IPS DF 6.9 (cell line): Measurements from ENCODE around the gene EOLA1.
"Not testable (repeated sequence)": the region's sequence is repeated elsewhere in the genome, so short reads cannot be mapped to it uniquely, and the experiment has no call there.

Experiments used
- DNase-seq: peaks from one replicate; pipeline ENCODE4 v3.0.0-alpha.2; 2013; ENCODE audit warnings: low read depth, low spot score
- H3K27ac ChIP-seq: one replicate; pipeline ENCODE4 v1.5.1; 2013; ENCODE audit warnings: low read length, control low read depth
- H3K27me3 ChIP-seq: 2 replicates; pipeline ENCODE4 v1.6.1; 2013; ENCODE audit warnings: mild to moderate bottlenecking, low read length; ENCODE audit not compliant: control insufficient read depth, insufficient read depth
- H3K36me3 ChIP-seq: 2 replicates; pipeline ENCODE4 v1.6.1; 2013; ENCODE audit warnings: low read length; ENCODE audit not compliant: control insufficient read depth, insufficient read depth
- H3K4me1 ChIP-seq: 2 replicates; pipeline ENCODE4 v1.6.1; 2013; ENCODE audit warnings: low read length; ENCODE audit not compliant: control insufficient read depth, insufficient read depth
- H3K4me3 ChIP-seq: 2 replicates; pipeline ENCODE4 v1.5.1; 2013; ENCODE audit warnings: mild to moderate bottlenecking, low read length
- H3K9me3 ChIP-seq: 2 replicates; pipeline ENCODE4 v1.6.1; 2013; ENCODE audit warnings: low read length, inconsistent platforms; ENCODE audit not compliant: control insufficient read depth, insufficient read depth
- WGBS: extraction: QIAGEN DNeasy Blood & Tissue Kit; methylation state at CpG from one replicate; pipeline ENCODE4 v1.1.7; 2013; ENCODE audit warnings: mixed read lengths, missing lambda C conversion rate; ENCODE audit not compliant: insufficient read length, insufficient coverage; 5-methylcytosine and 5-hydroxymethylcytosine counted together

The EOLA1 gene

DNA sequence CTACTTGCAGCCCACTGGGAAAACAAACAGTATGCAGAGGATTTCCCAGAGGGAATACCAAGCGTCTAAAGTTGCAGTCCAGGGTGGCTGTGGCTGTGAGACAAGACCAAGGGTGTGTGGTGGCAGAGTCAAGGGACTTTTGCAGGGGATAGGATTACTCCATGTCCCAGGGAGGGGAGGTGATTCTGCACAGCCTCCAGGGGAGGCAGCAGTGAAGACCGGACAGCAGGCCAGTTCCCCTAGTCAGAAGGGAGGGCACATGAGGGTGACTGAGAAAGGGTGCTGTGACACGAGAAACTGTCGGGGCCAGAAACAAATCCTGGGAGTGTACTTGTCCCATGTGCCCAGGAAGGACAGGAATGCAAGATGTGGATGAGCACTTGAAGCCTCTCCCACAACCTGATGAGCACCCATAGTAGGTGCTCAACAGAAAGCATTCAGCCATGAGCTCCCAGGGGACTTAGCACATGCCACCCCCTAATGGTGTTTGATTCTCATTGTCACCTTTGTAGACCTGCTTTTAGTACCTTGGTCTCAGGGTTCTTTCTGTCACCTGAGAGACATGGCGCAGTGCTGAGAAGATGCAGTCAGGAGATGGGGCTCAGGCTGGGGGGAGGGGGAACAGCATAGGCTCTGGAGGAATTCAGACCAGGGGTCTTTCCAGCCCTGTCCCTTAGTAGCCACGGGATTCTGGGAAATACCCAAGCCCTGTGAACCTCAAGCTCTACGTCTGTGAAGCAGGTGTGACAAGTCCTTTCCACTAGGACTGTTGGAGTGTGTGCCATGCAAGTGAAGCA, 27.0 kb downstream of the EOLA1 start:
- H3K27ac ChIP-seq = no peak overlapping the region
- H3K36me3 ChIP-seq = no peaks in the 10 kb centered on the region
- H3K4me1 ChIP-seq = no peaks in the 10 kb centered on the region
- no peak overlapping the region for H3K4me3 ChIP-seq
- WGBS = no CpG with 5 or more reads among the region's 7 CpGs
- DNase-seq = no peak
- no peaks in the 10 kb centered on the region for H3K9me3 ChIP-seq
- no peaks in the 10 kb centered on the region for H3K27me3 ChIP-seq

DNA sequence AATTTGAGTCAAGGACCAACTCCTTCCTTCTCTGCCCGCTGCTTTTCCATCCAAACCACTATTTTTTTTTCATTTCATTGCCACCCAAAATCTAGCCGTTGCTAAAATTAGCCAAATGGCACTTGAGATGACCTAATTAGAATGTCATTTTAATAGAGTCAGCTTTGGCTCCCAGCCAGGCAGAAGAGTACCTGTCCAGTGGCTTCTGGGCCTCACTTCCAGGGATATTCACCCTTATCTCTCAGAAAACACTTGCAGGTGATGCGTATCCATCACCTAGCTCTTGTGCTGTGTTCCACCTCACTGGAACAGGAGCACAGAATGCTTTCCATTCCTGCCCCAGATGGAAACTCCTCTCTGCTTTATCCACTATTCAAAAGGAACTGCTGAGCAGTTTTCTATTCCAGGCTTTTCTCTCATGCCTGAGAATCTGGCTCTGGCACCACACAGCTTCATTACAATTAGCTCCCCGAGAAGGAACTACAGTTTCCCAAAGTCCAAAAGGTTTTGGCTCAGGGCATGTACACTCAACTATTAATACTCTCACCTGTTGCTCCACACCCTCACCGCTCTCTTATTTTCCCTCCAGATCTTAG, 28.0 kb downstream of the EOLA1 start:
- Histone ChIP-seq H3K27me3 (no peaks in the 10 kb centered on the region), H3K9me3 (no peaks in the 10 kb centered on the region), H3K27ac (no peak overlapping the region), H3K4me1 (no peaks in the 10 kb centered on the region), H3K36me3 (no peaks in the 10 kb centered on the region), H3K4me3 (no peak overlapping the region)
- DNase-seq = no peak
- WGBS = no CpG with 5 or more reads among the region's 5 CpGs

DNA sequence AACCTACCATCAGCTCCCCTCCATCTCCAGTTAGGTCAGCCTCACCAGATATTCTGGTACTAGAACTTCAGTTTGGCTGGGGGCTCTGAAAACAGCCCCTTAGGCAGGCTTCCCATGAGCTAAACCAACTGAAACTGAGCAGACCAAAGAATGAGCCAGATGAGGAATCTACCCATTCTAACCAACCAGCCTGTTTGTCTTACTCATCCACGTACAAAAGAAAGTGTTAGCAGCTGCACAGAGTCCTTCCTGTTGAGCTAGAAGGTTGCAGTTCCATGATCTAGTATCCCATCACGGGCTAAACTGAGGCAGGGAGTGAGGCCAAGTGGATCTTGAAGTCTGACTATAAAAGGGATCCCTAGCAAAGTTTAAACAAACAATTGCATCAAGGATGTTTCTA, 29.0 kb downstream of the EOLA1 start:
- Histone ChIP-seq H3K4me3 (no peak overlapping the region), H3K27ac (no peak overlapping the region), H3K9me3 (no peaks in the 10 kb centered on the region), H3K4me1 (no peaks in the 10 kb centered on the region), H3K27me3 (no peaks in the 10 kb centered on the region), H3K36me3 (no peaks in the 10 kb centered on the region)
- no CpG with 5 or more reads among the region's 2 CpGs for WGBS
- no peak for DNase-seq

DNA sequence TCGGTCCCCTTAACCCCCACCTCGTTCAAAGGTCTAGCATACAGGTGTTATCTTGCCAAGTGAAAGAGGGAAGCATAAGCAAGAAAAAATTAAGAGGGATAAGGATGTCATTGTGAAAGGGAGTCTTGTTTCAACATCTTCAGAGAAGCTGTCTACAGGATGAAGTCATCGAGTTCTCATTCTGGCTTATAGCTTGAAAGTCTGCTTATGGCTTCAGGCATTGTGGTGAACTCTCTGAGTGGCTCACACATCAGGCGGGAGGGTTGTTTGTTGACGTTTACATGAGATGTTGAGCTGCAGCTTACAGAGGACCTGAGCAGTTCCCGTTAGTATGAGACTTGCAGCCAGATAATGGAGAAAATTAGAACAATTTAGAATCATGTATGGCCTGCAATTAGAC, 29.9 kb downstream of the EOLA1 start:
- no peak for DNase-seq
- Histone ChIP-seq H3K27ac (no peak overlapping the region), H3K4me1 (no peaks in the 10 kb centered on the region), H3K9me3 (no peaks in the 10 kb centered on the region), H3K27me3 (no peaks in the 10 kb centered on the region), H3K36me3 (no peaks in the 10 kb centered on the region), H3K4me3 (no peak overlapping the region)
- WGBS = no CpG with 5 or more reads among the region's 6 CpGs

DNA sequence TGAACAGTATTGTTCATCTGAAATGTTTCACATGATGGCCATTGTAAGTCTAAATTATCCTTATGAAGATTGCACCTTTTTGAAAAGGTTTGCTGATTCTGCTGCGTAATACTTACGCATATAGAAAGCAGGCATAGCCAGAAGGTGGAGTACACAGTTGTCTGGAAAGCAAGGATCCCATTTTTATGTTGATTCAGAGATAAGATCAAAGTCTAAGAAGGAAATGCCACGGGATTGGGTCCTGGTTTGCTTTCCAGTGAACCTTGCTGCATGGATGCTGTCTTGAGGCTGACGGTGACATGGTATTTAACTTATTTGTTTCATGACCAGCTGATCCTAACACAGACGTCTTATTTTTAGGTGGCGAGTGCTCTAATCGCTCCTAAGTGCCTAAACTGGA, 31.0 kb downstream of the EOLA1 start:
- no peaks in the 10 kb centered on the region for H3K4me1 ChIP-seq
- no peak overlapping the region for H3K27ac ChIP-seq
- no peaks in the 10 kb centered on the region for H3K27me3 ChIP-seq
- no peaks in the 10 kb centered on the region for H3K36me3 ChIP-seq
- H3K4me3 ChIP-seq = no peak overlapping the region
- DNase-seq = no peak
- WGBS = no CpG with 5 or more reads among the region's 7 CpGs
- H3K9me3 ChIP-seq = no peaks in the 10 kb centered on the region

DNA sequence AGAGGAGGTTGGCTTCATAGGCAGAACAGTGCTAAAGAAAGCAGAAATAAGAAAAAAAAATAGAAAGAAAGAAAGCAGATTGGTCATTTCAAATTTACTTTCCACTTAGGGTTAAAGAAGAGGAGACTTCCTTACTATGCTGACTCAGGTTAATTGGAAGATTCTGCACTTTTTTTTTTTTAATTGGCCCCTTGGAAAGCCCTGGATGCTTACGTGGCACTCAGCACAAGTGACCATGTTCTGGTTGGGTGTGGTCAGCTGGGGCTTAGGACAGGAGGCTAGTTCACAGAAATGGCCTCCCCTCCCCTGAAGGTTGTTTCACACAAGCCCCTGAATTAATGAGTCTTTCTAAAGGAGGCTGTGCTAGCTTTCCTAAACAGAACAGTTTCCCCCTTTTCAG, 31.9 kb downstream of the EOLA1 start:
- no peak for DNase-seq
- no peak overlapping the region for H3K27ac ChIP-seq
- H3K4me1 ChIP-seq = no peaks in the 10 kb centered on the region
- H3K36me3 ChIP-seq = no peaks in the 10 kb centered on the region
- WGBS = no CpG with 5 or more reads among the region's 1 CpG
- no peaks in the 10 kb centered on the region for H3K9me3 ChIP-seq
- H3K4me3 ChIP-seq = no peak overlapping the region
- H3K27me3 ChIP-seq = no peaks in the 10 kb centered on the region

DNA sequence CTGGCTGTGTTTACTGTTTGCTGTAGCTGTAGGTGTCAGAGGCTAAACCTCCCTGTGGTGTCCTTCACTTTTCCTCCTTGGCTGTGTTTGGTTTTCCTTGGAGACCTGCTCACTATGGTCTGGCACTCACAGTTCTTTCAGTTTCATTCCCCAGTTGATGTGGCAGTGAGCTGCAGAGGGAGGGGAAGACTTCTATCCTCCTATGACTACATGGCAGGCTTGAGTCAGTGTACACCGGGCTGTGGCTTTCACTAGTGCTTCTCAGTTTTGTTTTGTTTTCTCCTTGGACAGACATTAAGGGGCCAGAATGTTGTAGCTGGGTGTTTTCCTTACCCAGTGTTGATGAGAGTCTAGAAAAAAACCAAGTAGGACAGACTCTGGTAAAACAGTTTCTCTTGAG, 32.6 kb downstream of the EOLA1 start:
- no CpG with 5 or more reads among the region's 1 CpG for WGBS
- not testable (repeated sequence) for H3K27ac ChIP-seq, H3K36me3 ChIP-seq

DNA sequence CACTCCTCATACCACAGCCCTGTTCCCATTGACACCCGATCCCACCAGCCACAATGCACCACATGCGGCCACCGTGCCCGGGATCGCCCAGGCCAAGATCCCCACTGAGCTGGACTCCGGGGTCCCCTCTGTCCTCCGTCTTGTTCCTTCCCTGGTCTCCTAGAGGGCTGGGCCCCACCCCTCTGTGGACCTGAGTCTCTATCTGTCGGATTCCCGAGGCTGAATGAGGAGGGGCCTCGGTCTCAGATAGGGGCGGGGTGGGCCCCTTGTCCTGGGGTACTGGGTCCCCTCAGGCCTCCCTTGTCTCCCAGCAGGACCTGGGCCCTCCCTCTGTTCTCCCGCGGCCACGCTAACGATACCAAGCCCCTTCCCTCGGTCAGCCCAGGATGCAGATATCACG, 44.8 kb downstream of the EOLA1 start:
- H3K36me3 ChIP-seq, H3K27ac ChIP-seq, H3K4me1 ChIP-seq, H3K27me3 ChIP-seq, DNase-seq, H3K4me3 ChIP-seq, H3K9me3 ChIP-seq: not testable (repeated sequence)
- WGBS = no CpG with 5 or more reads among the region's 17 CpGs

More for the DNA sequence above, 32.6 kb downstream of the EOLA1 start:
- H3K4me3 ChIP-seq, DNase-seq, H3K27me3 ChIP-seq, H3K9me3 ChIP-seq, H3K4me1 ChIP-seq: not testable (repeated sequence)

DNA sequence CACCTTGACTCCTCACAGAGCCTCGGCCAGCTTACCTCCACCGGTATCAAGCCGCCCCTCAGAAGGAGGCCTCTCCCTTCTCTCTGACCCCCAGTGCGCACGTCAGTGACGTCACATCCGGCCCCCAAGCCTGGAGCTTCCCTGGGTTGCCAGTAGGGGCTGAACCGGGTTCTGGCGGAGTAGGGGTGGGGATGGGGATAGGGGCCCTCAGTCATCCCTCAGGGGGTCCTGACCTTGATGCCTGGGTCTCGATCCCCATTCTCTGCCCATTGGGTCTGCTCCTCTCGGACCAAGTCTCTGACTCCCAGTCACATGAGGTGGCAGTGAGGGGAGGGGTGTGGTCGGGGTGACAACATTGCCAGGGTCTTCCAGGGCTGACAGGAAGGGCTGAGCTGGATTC, 46.5 kb downstream of the EOLA1 start, which contains the start of gene MAGEA9B:
MAGEA9B (minus strand) TSS at position 101 of the 400 bp plus-strand sequence. CDS start 4,280 bp downstream, outside the sequence.
- H3K4me3 ChIP-seq, H3K36me3 ChIP-seq: not testable (repeated sequence)
- WGBS = no CpG with 5 or more reads among the region's 12 CpGs

DNA sequence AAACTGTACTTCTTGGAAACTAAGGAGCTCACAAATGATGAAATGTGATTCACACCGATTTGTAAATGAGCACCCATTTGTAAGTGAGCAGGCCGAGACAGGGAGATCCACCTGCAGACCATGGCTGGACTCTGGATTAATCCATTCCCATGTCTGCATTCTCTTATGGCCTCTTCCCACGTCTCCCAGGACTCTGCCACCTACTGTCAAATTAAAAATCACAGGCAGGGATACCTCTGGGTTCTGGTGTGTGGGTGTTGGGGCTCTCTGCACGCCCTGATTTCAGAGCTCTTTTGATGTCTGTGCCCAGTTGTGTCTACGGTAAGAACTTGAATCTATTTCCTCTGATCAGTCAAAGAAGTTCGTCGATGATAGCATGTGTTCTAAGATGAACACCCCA, 50.2 kb downstream of the EOLA1 start:
- not testable (repeated sequence) for H3K27ac ChIP-seq, H3K36me3 ChIP-seq

More for the DNA sequence above, 46.5 kb downstream of the EOLA1 start, which contains the start of gene MAGEA9B:
- not testable (repeated sequence) for DNase-seq, H3K27me3 ChIP-seq, H3K9me3 ChIP-seq, H3K27ac ChIP-seq, H3K4me1 ChIP-seq

DNA sequence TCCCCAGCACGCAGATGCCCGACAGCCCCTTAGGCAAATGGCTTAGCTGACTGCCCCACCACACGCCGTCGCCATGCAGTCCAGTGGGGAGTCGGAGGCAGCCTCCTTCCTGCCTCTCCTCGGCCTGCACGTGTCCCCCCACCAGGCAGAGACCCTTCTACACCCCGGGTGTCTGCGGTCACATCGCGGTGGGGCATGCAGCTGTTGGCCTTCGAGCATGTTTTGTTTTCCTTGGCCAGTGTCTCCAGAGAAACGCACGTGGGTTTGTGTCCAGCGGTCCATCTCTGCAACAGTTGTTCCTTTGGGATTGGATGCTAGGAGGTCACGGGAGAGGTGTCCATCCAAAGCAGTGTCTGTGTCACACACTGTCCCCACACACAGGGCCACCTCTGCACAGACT, 54.4 kb downstream of the EOLA1 start, which contains the start of gene HSFX2:
HSFX2 (minus strand) TSS at position 101 of the 400 bp plus-strand sequence. CDS start 614 bp downstream, outside the sequence.
- H3K27ac ChIP-seq, H3K36me3 ChIP-seq, H3K9me3 ChIP-seq, H3K4me1 ChIP-seq, H3K4me3 ChIP-seq, DNase-seq, H3K27me3 ChIP-seq: not testable (repeated sequence)
- WGBS = no CpG with 5 or more reads among the region's 17 CpGs

More for the DNA sequence above, 50.2 kb downstream of the EOLA1 start:
- DNase-seq, H3K27me3 ChIP-seq, H3K4me1 ChIP-seq, H3K9me3 ChIP-seq, H3K4me3 ChIP-seq: not testable (repeated sequence)
- WGBS = no CpG with 5 or more reads among the region's 7 CpGs
